Thyroid gland (tissue), 4 donors: Measurements from ENCODE around the gene SLC16A8. TPM values are rescaled to one million over a fixed set of nuclear protein-coding genes. Genes with fewer than 3 reads are reported as not detected.

Experiments
- DNase-seq, 2 donors: peaks; one replicate each; pipeline ENCODE4 v3.0.0-alpha.2; 2019
- H3K27ac ChIP-seq, 3 donors: fragments of 200-600 bp; sonication (generic); 1 replicate in 2 of 3; 2 replicates in 1 of 3; pipeline ENCODE4 v1.5.1; 2016 to 2019; ENCODE audit warnings: mild to moderate bottlenecking in 1 of 3, moderate library complexity in 1 of 3
- H3K27me3 ChIP-seq: fragments of 200-600 bp; sonication (generic); one replicate; pipeline ENCODE4 v1.5.1; 2019
- H3K36me3 ChIP-seq, 2 donors: fragments of 200-600 bp; sonication (generic); one replicate each; pipeline ENCODE4 v1.5.1; 2016 to 2019
- H3K4me1 ChIP-seq, 2 donors: fragments of 200-600 bp; sonication (generic); one replicate each; pipeline ENCODE4 v1.5.1; 2017 to 2019
- H3K4me3 ChIP-seq, 3 donors: fragments of 200-600 bp; sonication (generic); replicated peaks in 1 of 3; 1 replicate in 2 of 3; 2 replicates in 1 of 3; pipeline ENCODE4 v1.5.1; 2016; ENCODE audit warnings: mild to moderate bottlenecking in 1 of 3
- H3K9me3 ChIP-seq: fragments of 200-600 bp; sonication (generic); one replicate; pipeline ENCODE4 v1.5.1; 2017
- CTCF ChIP-seq, 6 experiments: fragments of 200-600 bp in 3 of 6; fragments of 450-650 bp in 3 of 6; sonication (generic) in 3 of 6; IDR thresholded peaks; one replicate each; pipeline ENCODE4 v1.5.1; 2016 to 2019; ENCODE audit warnings: antibody characterized with exemption in 6 of 6, mild to moderate bottlenecking in 2 of 6, inconsistent platforms in 1 of 6, moderate library complexity in 1 of 6
- POLR2A ChIP-seq, 2 donors: fragments of 450-650 bp; IDR thresholded peaks; one replicate each; pipeline ENCODE4 v1.6.1; 2017; ENCODE audit warnings: antibody characterized with exemption in 2 of 2, mild to moderate bottlenecking in 2 of 2, moderate library complexity in 1 of 2
- WGBS, 2 donors: methylation state at CpG; one replicate each; pipeline ENCODE4 v1.1.5; 2017; 5-methylcytosine and 5-hydroxymethylcytosine counted together
- intact Hi-C: fragments of 100-400 bp; cut with DNase I; formaldehyde crosslinking; loops from one replicate; pipeline ENCODE4 v1.15.1; 2023
- total RNA-seq, 4 donors: library from RNA; depleted of rRNA; stranded (reverse); fragments of >200 nt; gene quantifications; one replicate each; pipeline ENCODE4 v1.2.3, GENCODE V29; 2016

Gene SLC16A8
- total RNA-seq, 4 donors from 2014 or later = 0.88 to 1.0 TPM; not detected in 2

GRCh38 chr22:38033522-38034277, 50.3 kb downstream of the SLC16A8 start:
- intact Hi-C loops = no loop called here
- peak; percentile 85 to 87 for DNase-seq

GRCh38 chr22:38032681-38033521, 51.1 kb downstream of the SLC16A8 start:
- Histone ChIP-seq H3K27me3 (no peaks in the 10 kb centered on the region), H3K9me3 (no peaks in the 10 kb centered on the region), H3K36me3 (no peaks in the 10 kb centered on the region), H3K4me3 (no peak overlapping the region), H3K4me1 (peaks cover 50 to 65% of the 10 kb centered on the region in 2 donors), H3K27ac (peak overlapping the region; percentile 85 to 95 (median 92))
- intact Hi-C loops = no loop called here
- no peak for TF ChIP-seq POLR2A (IDR thresholded peaks at IDR 0.05)
- TF ChIP-seq CTCF (IDR thresholded peaks at IDR 0.05) = no peak
- 86 to 90% methylated on average over 18 to 19 of the region's 19 CpGs for WGBS, 2 donors
- no peak for DNase-seq

More at GRCh38 chr22:38033522-38034277, 50.3 kb downstream of the SLC16A8 start:
- TF ChIP-seq POLR2A (IDR thresholded peaks at IDR 0.05) = no peak
- no peak for TF ChIP-seq CTCF (IDR thresholded peaks at IDR 0.05)
- Histone ChIP-seq H3K36me3 (no peaks in the 10 kb centered on the region), H3K4me3 (no peak overlapping the region), H3K4me1 (peaks cover 46 to 58% of the 10 kb centered on the region in 2 donors), H3K9me3 (no peaks in the 10 kb centered on the region), H3K27me3 (no peaks in the 10 kb centered on the region), H3K27ac (peak overlapping the region; percentile 85 to 95 (median 92))
- 35 to 45% methylated on average over 20 to 23 of the region's 27 CpGs for WGBS, 2 donors

GRCh38 chr22:38031491-38031890, 52.5 kb downstream of the SLC16A8 start:
- H3K9me3 ChIP-seq = no peaks in the 10 kb centered on the region
- no peak overlapping the region for H3K4me3 ChIP-seq
- H3K27me3 ChIP-seq = no peaks in the 10 kb centered on the region
- peaks cover 50 to 65% of the 10 kb centered on the region in 2 donors for H3K4me1 ChIP-seq
- 85 to 94% methylated on average over 10 to 12 of the region's 12 CpGs for WGBS, 2 donors
- no peaks in the 10 kb centered on the region for H3K36me3 ChIP-seq
- peak in 1 of 2 donors; percentile 20 for DNase-seq
- H3K27ac ChIP-seq = no peak overlapping the region
- intact Hi-C loops = no loop called here
- TF ChIP-seq CTCF (IDR thresholded peaks at IDR 0.05) (no peak), POLR2A (IDR thresholded peaks at IDR 0.05) (no peak)

GRCh38 chr22:38030311-38031133, 53.5 kb downstream of the SLC16A8 start:
- H3K4me1 ChIP-seq = peaks cover 50 to 65% of the 10 kb centered on the region in 2 donors
- intact Hi-C loops = no loop called here

More at GRCh38 chr22:38030311-38031133, 53.5 kb downstream of the SLC16A8 start:
- no peaks in the 10 kb centered on the region for H3K27me3 ChIP-seq
- H3K4me3 ChIP-seq = no peak overlapping the region
- TF ChIP-seq POLR2A (IDR thresholded peaks at IDR 0.05) (no peak), CTCF (IDR thresholded peaks at IDR 0.05) (no peak)
- DNase-seq = peak in 1 of 2 donors; percentile 27
- H3K36me3 ChIP-seq = no peaks in the 10 kb centered on the region
- WGBS, 2 donors = 59 to 73% methylated on average over 15 to 16 of the region's 16 CpGs
- H3K9me3 ChIP-seq = no peaks in the 10 kb centered on the region
- no peak overlapping the region for H3K27ac ChIP-seq
